SK-N-SH (cell line): ENCODE results near the gene CNGA3. TPM values are rescaled to one million over a fixed set of nuclear protein-coding genes. Genes with fewer than 3 reads are reported as not detected.

Experiments
- CTCF ChIA-PET: fragments of 300-600, 350-600 bp; formaldehyde crosslinking; extraction: SDS; loops from one replicate; lab custom pipeline; 2021; lab: Yijun Ruan, JAX
- POLR2A ChIA-PET: fragments of 350-600 bp; sonication (Branson Sonifier 250); formaldehyde crosslinking; extraction: SDS; loops from one replicate; lab custom pipeline; 2020; ENCODE audit warnings: antibody characterized with exemption, inconsistent platforms; lab: Yijun Ruan, JAX
- DNase-seq: peaks from one replicate; pipeline ENCODE4 v3.0.0; 2012
- H2AFZ ChIP-seq: fragments of 200-600 bp; sonication (generic); 2 replicates; pipeline ENCODE4 v1.8.1; 2016; ENCODE audit warnings: antibody characterized with exemption, mild to moderate bottlenecking, low read depth
- H3F3A ChIP-seq: fragments of 200-600 bp; sonication (generic); replicated peaks from 2 replicates; pipeline ENCODE3; 2016; ENCODE audit warnings: antibody characterized with exemption, mild to moderate bottlenecking; ENCODE audit not compliant: insufficient read depth
- H3K27ac ChIP-seq, 2 experiments: fragments of 200-500 bp in 1 of 2; fragments of 200-600 bp in 1 of 2; sonication (Bioruptor generic) in 1 of 2; sonication (generic), shearing (Covaris generic) in 1 of 2; 2 replicates each; pipeline versions ENCODE4 v1.5.1 to v1.6.1; 2014 to 2016; ENCODE audit warnings: low read depth in 2 of 2, inconsistent platforms in 1 of 2, low read length in 1 of 2, mild to moderate bottlenecking in 1 of 2, mixed read lengths in 1 of 2
- H3K27me3 ChIP-seq: fragments of 200-600 bp; sonication (generic), shearing (Covaris generic); 2 replicates; pipeline ENCODE4 v1.6.1; 2016; ENCODE audit warnings: mixed run types; ENCODE audit not compliant: insufficient read depth
- H3K36me3 ChIP-seq, 2 experiments: fragments of 200-500 bp in 1 of 2; fragments of 200-600 bp in 1 of 2; sonication (Bioruptor generic) in 1 of 2; sonication (generic) in 1 of 2; replicated peaks in 1 of 2; 2 replicates each; pipeline versions ENCODE3 to v1.5.1; 2014 to 2016; ENCODE audit warnings: low read length in 1 of 2, mild to moderate bottlenecking in 1 of 2; ENCODE audit not compliant: insufficient read depth in 2 of 2, control insufficient read depth in 1 of 2
- H3K4me1 ChIP-seq, 2 experiments: fragments of 200-500 bp in 1 of 2; fragments of 200-600 bp in 1 of 2; sonication (Bioruptor generic) in 1 of 2; sonication (generic), shearing (Covaris generic) in 1 of 2; 2 replicates each; pipeline versions ENCODE4 v1.5.1 to v1.6.1; 2014 to 2016; ENCODE audit warnings: low read depth in 1 of 2, low read length in 1 of 2, mixed run types in 1 of 2; ENCODE audit not compliant: insufficient read depth in 2 of 2, control insufficient read depth in 1 of 2
- H3K4me2 ChIP-seq: fragments of 200-600 bp; sonication (generic), shearing (Covaris generic); 2 replicates; pipeline ENCODE4 v1.6.1; 2017; ENCODE audit warnings: mixed run types
- H3K4me3 ChIP-seq, 2 experiments: fragments of 200-500 bp in 1 of 2; fragments of 200-600 bp in 1 of 2; sonication (Bioruptor generic) in 1 of 2; sonication (generic), shearing (Covaris generic) in 1 of 2; 2 replicates each; pipeline versions ENCODE4 v1.5.1 to v1.8.1; 2014 to 2016; ENCODE audit warnings: low read depth in 2 of 2, inconsistent platforms in 1 of 2, low read length in 1 of 2, mild to moderate bottlenecking in 1 of 2, mixed read lengths in 1 of 2, moderate library complexity in 1 of 2
- H3K79me2 ChIP-seq: fragments of 200-600 bp; sonication (generic); 2 replicates; pipeline ENCODE4 v1.8.1; 2017; ENCODE audit warnings: mild to moderate bottlenecking; ENCODE audit not compliant: insufficient read depth
- H3K9ac ChIP-seq: fragments of 200-600 bp; sonication (generic); 2 replicates; pipeline ENCODE4 v1.6.1; 2017; ENCODE audit warnings: mixed run types
- H3K9me2 ChIP-seq: fragments of 200-600 bp; sonication (generic); 2 replicates; pipeline ENCODE4 v1.6.1; 2017; ENCODE audit warnings: mixed run types
- H3K9me3 ChIP-seq: fragments of 200-600 bp; sonication (generic); 2 replicates; pipeline ENCODE4 v1.6.1; 2017; ENCODE audit warnings: mixed run types, mild to moderate bottlenecking, moderate library complexity
- H4K20me1 ChIP-seq: fragments of 200-600 bp; sonication (generic); 2 replicates; pipeline ENCODE4 v1.6.1; 2017; ENCODE audit warnings: mild to moderate bottlenecking, mixed run types; ENCODE audit not compliant: insufficient read depth
- CTCF ChIP-seq: fragments of 200-600 bp; sonication (generic); IDR thresholded peaks from 2 replicates; pipeline ENCODE4 v1.6.1; 2017; ENCODE audit warnings: antibody characterized with exemption, mild to moderate bottlenecking, moderate library complexity
- ELF1 ChIP-seq: IDR thresholded peaks from 2 replicates; pipeline ENCODE4 v1.4.0; 2012
- EP300 ChIP-seq, 2 experiments: IDR thresholded peaks; 2 replicates each; pipeline versions ENCODE4 v1.4.0 to v1.6.1; 2012; ENCODE audit warnings: borderline replicate concordance in 1 of 2, low read depth in 1 of 2, low read length in 1 of 2
- FOXJ3 ChIP-seq: sonication (generic); formaldehyde crosslinking; IDR thresholded peaks from 2 replicates; pipeline ENCODE4 v1.5.1; 2020; ENCODE audit warnings: mild to moderate bottlenecking, missing genetic modification reagents
- GABPA ChIP-seq: IDR thresholded peaks from 2 replicates; pipeline ENCODE4 v1.4.0; 2012; ENCODE audit warnings: low read depth, mild to moderate bottlenecking
- MEF2A ChIP-seq: IDR thresholded peaks from 2 replicates; pipeline ENCODE4 v1.4.0; 2012; ENCODE audit warnings: low read depth, borderline replicate concordance
- POLR2AphosphoS5 ChIP-seq: IDR thresholded peaks from 2 replicates; pipeline ENCODE4 v1.6.1; 2012; ENCODE audit warnings: low read depth, low read length
- RAD21 ChIP-seq: IDR thresholded peaks from 2 replicates; pipeline ENCODE4 v1.6.1; 2012; ENCODE audit warnings: mild to moderate bottlenecking, low read length
- RCOR1 ChIP-seq: fragments of 150-350 bp; IDR thresholded peaks from 2 replicates; pipeline ENCODE4 v1.6.1; 2017; ENCODE audit warnings: antibody characterized with exemption, low read length
- RXRA ChIP-seq: IDR thresholded peaks from 2 replicates; pipeline ENCODE4 v1.4.0; 2012; ENCODE audit warnings: low read depth, mild to moderate bottlenecking, borderline replicate concordance
- SMC3 ChIP-seq: IDR thresholded peaks from 2 replicates; pipeline ENCODE4 v1.6.1; 2012; ENCODE audit warnings: low read depth, low read length, improper control_type of control experiment
- TAF1 ChIP-seq: IDR thresholded peaks from 2 replicates; pipeline ENCODE4 v1.6.1; 2012; ENCODE audit warnings: low read depth, mild to moderate bottlenecking, low read length, moderate library complexity, borderline replicate concordance
- TCF12 ChIP-seq: IDR thresholded peaks from 2 replicates; pipeline ENCODE4 v1.4.0; 2012
- TEAD4 ChIP-seq: IDR thresholded peaks from 2 replicates; pipeline ENCODE4 v1.4.0; 2012; ENCODE audit warnings: mild to moderate bottlenecking, borderline replicate concordance; ENCODE audit not compliant: insufficient read depth
- YY1 ChIP-seq: IDR thresholded peaks from 2 replicates; pipeline ENCODE4 v1.4.0; 2012; ENCODE audit warnings: low read depth, mild to moderate bottlenecking
- WGBS: methylation state at CpG from one replicate; pipeline ENCODE4 v1.1.6; 2017; ENCODE audit warnings: low lambda C conversion rate; 5-methylcytosine and 5-hydroxymethylcytosine counted together
- polyA plus RNA-seq, 3 experiments: library from polyadenylated mRNA; depleted of rRNA; stranded (reverse); fragments of >200 nt; gene quantifications; 2 replicates each; pipeline ENCODE4 v1.2.3, GENCODE V29; 2012
- TF ChIP-seq, protein P1 (sequence below): IDR thresholded peaks from 2 replicates; pipeline ENCODE4 v1.4.0; 2012; ENCODE audit warnings: low read depth, borderline replicate concordance
- TF ChIP-seq, protein P2 (sequence below): IDR thresholded peaks from 2 replicates; pipeline ENCODE4 v1.4.0; 2012; ENCODE audit warnings: low read depth, borderline replicate concordance
- TF ChIP-seq, protein P3 (sequence below): IDR thresholded peaks from 2 replicates; pipeline ENCODE4; 2012

The CNGA3 gene
- polyA plus RNA-seq, 1 of the 3 experiments (the other 2 are of a cell fraction): not detected

DNA sequence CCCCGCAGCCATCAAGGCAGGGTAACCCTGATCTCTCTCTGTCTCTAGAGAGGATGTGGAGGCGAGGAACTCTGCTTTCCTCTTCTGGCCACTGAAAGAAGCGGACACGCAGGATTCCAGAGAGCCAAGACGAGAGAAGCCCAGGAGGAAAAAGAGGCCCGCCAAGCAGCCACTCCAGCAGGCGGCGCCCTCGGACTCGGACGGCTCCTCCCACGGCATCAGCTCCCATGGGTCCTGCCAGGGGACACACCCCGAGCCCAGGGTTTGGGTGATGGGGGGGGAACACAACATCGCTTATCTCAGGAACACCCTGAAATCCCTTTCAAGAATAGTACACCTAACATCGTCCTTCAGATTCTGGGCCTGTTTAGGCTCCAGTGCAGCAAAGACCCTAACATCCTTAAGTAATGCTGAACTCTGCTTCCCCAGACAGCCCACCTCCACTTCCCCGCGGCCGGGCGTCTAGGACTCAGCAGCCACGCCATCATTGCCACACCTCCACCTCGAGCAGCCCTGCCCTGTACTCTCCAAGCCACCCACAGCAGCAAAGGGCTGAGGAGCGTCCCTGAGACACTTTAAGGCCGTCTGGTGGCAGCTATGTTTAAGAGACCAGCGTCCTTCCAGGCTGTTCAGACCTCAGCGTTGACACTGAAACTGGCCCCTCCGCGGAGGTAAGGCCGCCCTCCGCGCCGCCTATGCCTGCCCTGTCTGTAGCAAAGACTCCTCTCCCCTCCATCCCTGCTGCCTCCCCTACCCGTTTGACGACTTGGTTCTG lies 34.3 kb upstream of the CNGA3 start:
- Histone ChIP-seq H3K4me3 (no peak overlapping the region), H3K9ac (no peak overlapping the region), H3K27me3 (no peaks in the 10 kb centered on the region), H3F3A (no peaks in the 10 kb centered on the region), H3K36me3 (no peaks in the 10 kb centered on the region), H3K9me3 (no peaks in the 10 kb centered on the region), H3K4me1 (no peaks in the 10 kb centered on the region), H2AFZ (no peak overlapping the region), H4K20me1 (no peaks in the 10 kb centered on the region), H3K4me2 (no peak overlapping the region), H3K9me2 (no peaks in the 10 kb centered on the region), H3K27ac (no peak overlapping the region), H3K79me2 (no peaks in the 10 kb centered on the region)
- ChIA-PET CTCF (interaction anchor here (0.6 to 1.0 kb wide), 2 partner anchors 74 to 212 kb away, joined by 3 read pairs; no protein-coding TSS in a partner anchor), POLR2A (no interaction called here)
- DNase-seq: no peak
- TF ChIP-seq MEF2A (no peak), SMC3 (no peak), RXRA (no peak), EP300 (IDR thresholded peaks at IDR 0.05; ENCODE audit: borderline replicate concordance in 1 of 2, low read depth in 1 of 2, low read length in 1 of 2) (no peak), GABPA (no peak), TEAD4 (no peak), FOXJ3 (CRISPR knock-in tag) (no peak), TAF1 (no peak), RCOR1 (no peak), ELF1 (no peak), TCF12 (no peak), POLR2AphosphoS5 (no peak), YY1 (no peak), RAD21 (no peak), CTCF (no peak)
- TF ChIP-seq, protein P1, sequence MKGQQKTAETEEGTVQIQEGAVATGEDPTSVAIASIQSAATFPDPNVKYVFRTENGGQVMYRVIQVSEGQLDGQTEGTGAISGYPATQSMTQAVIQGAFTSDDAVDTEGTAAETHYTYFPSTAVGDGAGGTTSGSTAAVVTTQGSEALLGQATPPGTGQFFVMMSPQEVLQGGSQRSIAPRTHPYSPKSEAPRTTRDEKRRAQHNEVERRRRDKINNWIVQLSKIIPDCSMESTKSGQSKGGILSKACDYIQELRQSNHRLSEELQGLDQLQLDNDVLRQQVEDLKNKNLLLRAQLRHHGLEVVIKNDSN: no peak
- TF ChIP-seq, protein P2, sequence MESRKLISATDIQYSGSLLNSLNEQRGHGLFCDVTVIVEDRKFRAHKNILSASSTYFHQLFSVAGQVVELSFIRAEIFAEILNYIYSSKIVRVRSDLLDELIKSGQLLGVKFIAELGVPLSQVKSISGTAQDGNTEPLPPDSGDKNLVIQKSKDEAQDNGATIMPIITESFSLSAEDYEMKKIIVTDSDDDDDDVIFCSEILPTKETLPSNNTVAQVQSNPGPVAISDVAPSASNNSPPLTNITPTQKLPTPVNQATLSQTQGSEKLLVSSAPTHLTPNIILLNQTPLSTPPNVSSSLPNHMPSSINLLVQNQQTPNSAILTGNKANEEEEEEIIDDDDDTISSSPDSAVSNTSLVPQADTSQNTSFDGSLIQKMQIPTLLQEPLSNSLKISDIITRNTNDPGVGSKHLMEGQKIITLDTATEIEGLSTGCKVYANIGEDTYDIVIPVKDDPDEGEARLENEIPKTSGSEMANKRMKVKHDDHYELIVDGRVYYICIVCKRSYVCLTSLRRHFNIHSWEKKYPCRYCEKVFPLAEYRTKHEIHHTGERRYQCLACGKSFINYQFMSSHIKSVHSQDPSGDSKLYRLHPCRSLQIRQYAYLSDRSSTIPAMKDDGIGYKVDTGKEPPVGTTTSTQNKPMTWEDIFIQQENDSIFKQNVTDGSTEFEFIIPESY: no peak
- TF ChIP-seq, protein P3, sequence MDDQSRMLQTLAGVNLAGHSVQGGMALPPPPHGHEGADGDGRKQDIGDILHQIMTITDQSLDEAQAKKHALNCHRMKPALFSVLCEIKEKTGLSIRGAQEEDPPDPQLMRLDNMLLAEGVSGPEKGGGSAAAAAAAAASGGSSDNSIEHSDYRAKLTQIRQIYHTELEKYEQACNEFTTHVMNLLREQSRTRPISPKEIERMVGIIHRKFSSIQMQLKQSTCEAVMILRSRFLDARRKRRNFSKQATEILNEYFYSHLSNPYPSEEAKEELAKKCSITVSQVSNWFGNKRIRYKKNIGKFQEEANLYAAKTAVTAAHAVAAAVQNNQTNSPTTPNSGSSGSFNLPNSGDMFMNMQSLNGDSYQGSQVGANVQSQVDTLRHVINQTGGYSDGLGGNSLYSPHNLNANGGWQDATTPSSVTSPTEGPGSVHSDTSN: no peak
- WGBS: 82% methylated on average over 26 of the region's 33 CpGs
